BLaER1 treated with 17β-estradiol and CSF1 and Interleukin-3, amounts not matched to agents 10 nM and 100 nM (cell line): Measurements from ENCODE around the gene PLIN4.

Source experiments
- H3K27ac ChIP-seq, 11 experiments: shearing (Covaris generic); formaldehyde crosslinking; 2 replicates each; pipeline ENCODE4 v1.8.1; 2022
- H3K27me3 ChIP-seq, 11 experiments: shearing (Covaris generic); formaldehyde crosslinking; 2 replicates each; pipeline ENCODE4 v1.8.1; 2022
- H3K36me3 ChIP-seq, 11 experiments: shearing (Covaris generic); formaldehyde crosslinking; 2 replicates each; pipeline ENCODE4 v1.8.1; 2022
- H3K4me1 ChIP-seq, 10 experiments: shearing (Covaris generic); formaldehyde crosslinking; 2 replicates each; pipeline ENCODE4 v1.8.1; 2022
- H3K4me2 ChIP-seq, 11 experiments: shearing (Covaris generic); formaldehyde crosslinking; 2 replicates each; pipeline ENCODE4 v1.8.1; 2022
- H3K4me3 ChIP-seq, 10 experiments: shearing (Covaris generic); formaldehyde crosslinking; 2 replicates each; pipeline ENCODE4 v1.8.1; 2022
- H3K9ac ChIP-seq, 11 experiments: shearing (Covaris generic); formaldehyde crosslinking; 2 replicates each; pipeline ENCODE4 v1.8.1; 2022
- H3K9me3 ChIP-seq, 11 experiments: shearing (Covaris generic); formaldehyde crosslinking; replicated peaks in 1 of 11; 2 replicates each; pipeline ENCODE4 v1.8.1; 2022
- H4K20me1 ChIP-seq, 11 experiments: shearing (Covaris generic); formaldehyde crosslinking; 2 replicates each; pipeline ENCODE4 v1.8.1; 2022
- Cebpa-rat ChIP-seq, 11 experiments: shearing (Covaris generic); IDR thresholded peaks; 2 replicates each; pipeline ENCODE4 v1.8.1; 2022

Gene PLIN4

DNA sequence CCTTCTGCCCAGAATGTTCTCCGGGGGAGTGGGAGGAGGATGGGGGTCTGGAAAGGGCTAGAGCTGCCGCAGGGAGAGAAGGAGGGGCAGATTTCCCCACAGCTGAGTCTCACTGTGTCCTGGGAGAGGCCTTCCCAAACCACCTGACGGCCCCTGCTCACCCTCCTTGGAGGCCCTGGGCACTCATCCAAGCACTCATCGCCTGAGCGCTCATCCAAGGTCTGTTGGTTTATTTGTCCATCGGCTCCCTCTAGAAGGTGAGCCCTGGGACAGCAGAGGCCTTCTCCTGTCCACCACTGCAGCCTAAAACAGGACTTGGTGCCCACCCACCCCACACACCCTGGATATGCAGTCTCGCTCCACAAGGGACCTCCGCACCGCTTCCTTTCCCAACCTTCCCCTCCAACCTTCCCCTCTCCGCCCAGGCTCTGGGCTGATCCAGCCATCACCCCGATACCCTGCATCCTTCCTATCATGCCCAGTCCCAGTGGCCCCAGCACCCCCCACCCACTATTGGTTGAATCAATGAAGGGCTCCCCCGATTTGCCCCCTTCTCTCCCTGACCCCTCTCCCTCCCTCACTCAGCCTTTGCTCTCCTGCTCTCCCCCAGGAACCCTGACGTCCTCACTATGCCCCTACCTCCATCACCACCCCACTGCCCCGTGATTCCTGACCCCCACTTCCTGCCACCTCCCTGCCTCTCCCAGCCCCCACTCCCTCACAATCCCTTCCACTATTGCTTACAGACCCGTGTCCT is 62.4 kb downstream of the PLIN4 start:
- Histone ChIP-seq H3K4me3 (peak overlapping the region; percentile 60 to 82 (median 72)), H3K27me3 (no peaks in the 10 kb centered on the region), H3K9ac (peak overlapping the region; percentile 73 to 84 (median 80)), H3K36me3 (peaks cover 16 to 42% (median 24%) of the 10 kb centered on the region in 11 experiments), H3K4me2 (peak overlapping the region; percentile 90 to 100 (median 99)), H3K9me3 (no peaks in the 10 kb centered on the region), H3K27ac (peak overlapping the region in 9 of 11 experiments; percentile 58 to 78 (median 71); a peak in 18 of 22 replicates), H3K4me1 (peaks cover 48 to 57% (median 55%) of the 10 kb centered on the region in 10 experiments), H4K20me1 (peaks cover 50 to 61% (median 60%) of the 10 kb centered on the region in 11 experiments)
- no peak for TF ChIP-seq Cebpa-rat (IDR thresholded peaks at IDR 0.05)

DNA sequence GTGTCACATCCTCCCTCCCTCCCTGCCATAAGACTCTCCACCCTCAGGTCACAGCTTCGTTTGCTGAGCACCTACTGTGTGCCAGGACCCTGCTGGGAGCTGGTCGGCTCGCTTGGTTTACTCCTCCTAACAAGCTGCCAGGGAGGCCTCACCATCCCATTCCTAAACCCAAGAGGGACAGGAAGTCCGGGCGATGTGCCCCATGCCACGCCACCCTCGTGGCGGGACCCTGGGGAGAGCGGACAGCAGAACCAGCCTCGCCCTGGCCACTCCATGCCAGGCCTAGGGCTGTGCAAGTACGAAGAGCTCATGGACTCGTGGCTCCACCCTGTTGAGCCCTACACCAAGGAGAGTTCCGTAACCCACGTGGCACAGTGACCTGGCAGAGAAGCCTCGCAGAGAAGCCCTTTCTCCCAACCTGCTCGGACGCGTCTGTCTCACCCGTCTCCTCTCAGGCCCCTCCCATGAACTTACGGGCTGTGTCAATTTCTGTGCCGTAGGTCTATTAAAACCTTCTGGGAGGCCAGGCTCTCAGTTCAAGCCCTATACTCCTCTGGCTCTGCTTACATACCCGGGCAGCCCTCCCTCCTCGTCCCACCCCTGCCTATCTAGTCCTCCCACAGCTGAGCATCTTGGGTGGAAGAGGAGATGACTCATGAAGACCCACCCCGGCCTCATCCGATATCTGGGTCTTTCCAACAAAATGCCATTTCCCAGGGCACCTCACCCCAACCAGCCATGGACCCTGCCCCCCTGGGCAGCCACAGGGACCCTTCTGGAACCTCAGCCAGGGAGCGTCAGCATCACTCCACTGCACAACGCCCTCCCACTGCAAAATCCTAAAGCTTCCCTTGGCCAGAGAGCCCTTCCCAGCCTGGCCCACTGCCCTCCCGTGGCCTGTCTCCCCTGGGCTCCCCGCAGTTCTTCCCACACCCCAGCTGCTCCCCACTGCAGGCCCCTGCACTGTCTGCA is 63.3 kb downstream of the PLIN4 start:
- Histone ChIP-seq H3K9me3 (no peaks in the 10 kb centered on the region), H4K20me1 (peaks cover 50 to 70% (median 62%) of the 10 kb centered on the region in 11 experiments), H3K4me2 (peak overlapping the region; percentile 90 to 100 (median 99)), H3K36me3 (peaks cover 24 to 51% (median 32%) of the 10 kb centered on the region in 11 experiments), H3K27me3 (no peaks in the 10 kb centered on the region), H3K9ac (peak overlapping the region; percentile 73 to 84 (median 80); a peak in 20 of 22 replicates), H3K27ac (peak overlapping the region in 5 of 11 experiments; percentile 17 to 78 (median 71); a peak in 7 of 22 replicates), H3K4me3 (peak overlapping the region in 6 of 10 experiments; percentile 60 to 82 (median 74); a peak in 9 of 20 replicates), H3K4me1 (peaks cover 48 to 60% (median 55%) of the 10 kb centered on the region in 10 experiments)
- TF ChIP-seq Cebpa-rat (IDR thresholded peaks at IDR 0.05): no peak

DNA sequence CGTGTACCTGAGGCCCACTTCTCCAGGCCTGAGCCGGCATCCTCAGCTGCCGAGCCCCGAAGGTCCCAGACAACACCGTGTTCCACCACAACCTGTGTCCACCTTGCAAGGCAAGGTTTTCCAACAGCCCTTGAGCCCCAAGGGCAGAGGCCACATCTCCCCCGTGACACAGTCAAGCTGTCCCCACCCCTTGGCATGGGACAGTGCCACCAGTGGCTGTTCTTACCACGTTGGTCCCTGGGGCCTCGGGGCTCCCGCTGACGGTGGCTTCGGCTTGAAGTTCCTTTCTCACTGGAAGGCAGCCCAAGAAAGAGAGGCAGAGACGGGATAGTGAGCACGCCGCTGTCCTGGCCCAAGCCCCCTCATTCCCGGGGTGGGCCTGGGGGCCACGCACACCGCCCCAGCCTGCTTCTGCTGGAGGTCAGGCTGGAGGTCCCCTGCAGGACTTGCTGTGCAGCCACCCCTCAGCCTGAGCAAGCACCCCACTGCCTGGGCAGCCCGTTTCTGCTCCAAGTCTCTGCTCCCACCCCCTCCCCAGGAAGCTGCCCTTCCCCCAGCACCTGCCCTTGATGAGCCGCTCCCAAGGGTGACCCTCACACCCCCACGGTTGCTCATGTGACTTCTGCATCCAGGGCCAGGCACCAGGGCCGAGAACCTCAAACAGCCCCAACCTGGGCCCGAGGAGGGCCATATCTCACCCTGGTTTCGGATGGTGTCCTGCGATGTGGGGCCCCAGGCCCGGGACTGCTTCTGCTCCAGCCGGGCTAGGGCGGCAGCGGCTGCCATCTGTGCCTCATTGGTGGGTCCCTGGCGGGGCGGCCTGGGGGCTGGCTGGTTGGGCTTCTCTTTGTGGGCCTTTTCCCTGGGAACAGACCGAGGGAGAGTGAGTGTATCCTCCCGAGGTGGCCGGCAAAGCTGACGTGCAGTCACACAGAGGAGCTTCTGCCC is 64.8 kb downstream of the PLIN4 start:
- Histone ChIP-seq H4K20me1 (peaks cover 60 to 85% (median 72%) of the 10 kb centered on the region in 11 experiments), H3K9me3 (no peaks in the 10 kb centered on the region), H3K36me3 (peaks cover 40 to 66% (median 48%) of the 10 kb centered on the region in 11 experiments), H3K4me1 (peaks cover 48 to 60% (median 55%) of the 10 kb centered on the region in 10 experiments), H3K4me3 (no peak overlapping the region), H3K4me2 (peak overlapping the region; percentile 90 to 100 (median 99)), H3K27me3 (no peaks in the 10 kb centered on the region), H3K9ac (peak overlapping the region; percentile 26 to 82 (median 59); a peak in 20 of 22 replicates), H3K27ac (peak overlapping the region in 10 of 11 experiments; percentile 9 to 64 (median 47); a peak in 16 of 22 replicates)
- TF ChIP-seq Cebpa-rat (IDR thresholded peaks at IDR 0.05): no peak

DNA sequence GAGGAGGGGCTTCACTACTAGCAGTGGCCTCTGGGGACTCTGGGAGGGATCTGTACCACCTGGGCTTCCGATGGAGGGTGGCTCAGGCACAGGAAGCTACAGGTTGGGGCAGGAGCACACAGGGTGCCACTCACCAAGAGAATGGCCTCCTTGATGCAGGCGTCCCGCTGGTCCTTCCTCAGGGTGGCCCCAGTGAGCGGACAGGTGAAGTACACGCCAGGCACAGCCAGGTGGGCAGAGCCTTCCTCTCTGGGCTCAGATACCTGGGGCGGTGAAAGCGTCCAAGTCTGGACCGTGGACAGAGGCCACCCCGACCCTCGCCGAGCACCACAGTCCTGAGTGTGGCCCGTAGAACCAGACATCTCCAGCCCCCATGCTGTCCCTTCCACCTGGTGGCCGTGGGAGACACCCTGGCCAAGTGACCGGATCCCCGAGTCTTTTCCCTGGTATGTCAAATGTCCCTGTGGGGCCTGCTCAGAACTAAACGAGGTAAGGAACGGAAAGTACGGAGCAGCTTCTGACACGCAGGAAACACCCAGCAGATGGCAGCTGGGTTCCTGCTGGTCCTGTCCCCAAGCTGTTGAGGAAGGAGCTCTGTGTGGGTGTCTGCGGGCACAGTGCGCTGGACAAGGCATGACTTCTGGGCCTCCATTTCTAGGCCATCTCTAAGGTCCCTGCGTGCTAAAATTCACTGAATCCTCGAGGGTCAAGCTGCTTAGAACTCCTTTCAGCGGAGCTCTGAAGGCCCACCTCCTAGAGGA is 65.9 kb downstream of the PLIN4 start:
- H4K20me1 ChIP-seq: peaks cover 60 to 96% (median 82%) of the 10 kb centered on the region in 11 experiments
- H3K4me2 ChIP-seq: peak overlapping the region; percentile 90 to 100 (median 99)
- H3K9me3 ChIP-seq: no peaks in the 10 kb centered on the region
- H3K36me3 ChIP-seq: peaks cover 51 to 77% (median 59%) of the 10 kb centered on the region in 11 experiments
- H3K9ac ChIP-seq: peak overlapping the region; percentile 26 to 82 (median 59); a peak in 19 of 22 replicates
- H3K4me1 ChIP-seq: peaks cover 43 to 54% (median 50%) of the 10 kb centered on the region in 10 experiments
- peak overlapping the region; percentile 9 to 64 (median 45); a peak in 16 of 22 replicates for H3K27ac ChIP-seq
- TF ChIP-seq Cebpa-rat (IDR thresholded peaks at IDR 0.05): no peak
- no peaks in the 10 kb centered on the region for H3K27me3 ChIP-seq
- no peak overlapping the region for H3K4me3 ChIP-seq
